ENCODE data around the gene PTPRF.

DNA sequence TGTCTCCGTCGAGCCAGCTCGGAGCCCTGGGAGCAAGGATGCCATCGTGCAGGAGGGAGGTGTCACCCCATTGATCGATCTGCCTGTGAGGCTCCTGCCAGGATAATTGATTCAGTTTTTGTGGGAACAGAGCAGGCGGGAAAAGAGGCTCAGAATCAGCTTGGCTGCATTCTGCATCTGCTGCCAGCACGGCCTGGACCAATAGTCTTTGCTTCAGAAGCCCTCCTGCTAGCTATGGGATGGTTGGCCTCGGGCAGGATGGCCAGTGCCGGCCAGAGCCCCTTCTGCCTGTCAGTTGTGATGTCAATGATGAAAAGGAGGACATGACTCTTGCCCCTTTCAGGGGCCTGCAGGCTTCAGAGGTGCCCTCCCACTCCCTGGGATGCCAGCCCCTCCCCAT lies 39.6 kb downstream of the PTPRF start:
- TF ChIP-seq EZH2 (IDR thresholded peaks at IDR 0.05; ENCODE audit: borderline replicate concordance, low read depth, low read length, poor library complexity, severe bottlenecking): no peak
- TF ChIP-seq, protein P1, sequence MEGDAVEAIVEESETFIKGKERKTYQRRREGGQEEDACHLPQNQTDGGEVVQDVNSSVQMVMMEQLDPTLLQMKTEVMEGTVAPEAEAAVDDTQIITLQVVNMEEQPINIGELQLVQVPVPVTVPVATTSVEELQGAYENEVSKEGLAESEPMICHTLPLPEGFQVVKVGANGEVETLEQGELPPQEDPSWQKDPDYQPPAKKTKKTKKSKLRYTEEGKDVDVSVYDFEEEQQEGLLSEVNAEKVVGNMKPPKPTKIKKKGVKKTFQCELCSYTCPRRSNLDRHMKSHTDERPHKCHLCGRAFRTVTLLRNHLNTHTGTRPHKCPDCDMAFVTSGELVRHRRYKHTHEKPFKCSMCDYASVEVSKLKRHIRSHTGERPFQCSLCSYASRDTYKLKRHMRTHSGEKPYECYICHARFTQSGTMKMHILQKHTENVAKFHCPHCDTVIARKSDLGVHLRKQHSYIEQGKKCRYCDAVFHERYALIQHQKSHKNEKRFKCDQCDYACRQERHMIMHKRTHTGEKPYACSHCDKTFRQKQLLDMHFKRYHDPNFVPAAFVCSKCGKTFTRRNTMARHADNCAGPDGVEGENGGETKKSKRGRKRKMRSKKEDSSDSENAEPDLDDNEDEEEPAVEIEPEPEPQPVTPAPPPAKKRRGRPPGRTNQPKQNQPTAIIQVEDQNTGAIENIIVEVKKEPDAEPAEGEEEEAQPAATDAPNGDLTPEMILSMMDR (conservative IDR thresholded peaks at IDR 0.05; ENCODE audit: low read depth, low read length): no peak
